ENCODE results near the gene EXT2.

GRCh38 chr11:44261800-44262591 lies 166.5 kb downstream of the EXT2 start:
- no peak for TF ChIP-seq GATA3 (IDR thresholded peaks at IDR 0.05; ENCODE audit: low read depth, low read length)
- TF ChIP-seq GATA2 (IDR thresholded peaks at IDR 0.05; ENCODE audit: low read depth, low read length) = no peak
